Stimulated activated CD4-positive, alpha-beta T cell treated with anti-CD3 and anti-CD28 coated beads, Interleukin-15, amount 100 ng/mL, for 48 hours (primary cell): ENCODE measurements around the gene ASIP.
"Not testable (repeated sequence)": the region's sequence is repeated elsewhere in the genome, so short reads cannot be mapped to it uniquely, and the experiment has no call there.

Experiments used
- DNase-seq, 2 donors: peaks; one replicate each; pipeline ENCODE4 v3.0.0-alpha.2; 2020; ENCODE audit warnings: low read depth in 2 of 2

Gene ASIP

GRCh38 chr20:34240693-34241615 is at the start of gene ASIP:
ASIP (plus strand) TSS chr20:34241423; CDS start chr20:34260375, 18,952 bp downstream.
- no peak for DNase-seq

- DNase-seq: no peak
Measured at GRCh38 chr20:34193051-34193450, 48.2 kb upstream of the ASIP start.

GRCh38 chr20:34199183-34199582 is 42.0 kb upstream of the ASIP start:
- DNase-seq: no peak

GRCh38 chr20:34200023-34200422 is 41.2 kb upstream of the ASIP start:
- no peak for DNase-seq

GRCh38 chr20:34201531-34201930 is 39.7 kb upstream of the ASIP start:
- DNase-seq: no peak

- not testable (repeated sequence) for DNase-seq
Measured at GRCh38 chr20:34205172-34205880, 35.9 kb upstream of the ASIP start.

- no peak for DNase-seq
Measured at GRCh38 chr20:34209111-34209510, 32.1 kb upstream of the ASIP start.

GRCh38 chr20:34210271-34210670 is 31.0 kb upstream of the ASIP start:
- no peak for DNase-seq

GRCh38 chr20:34211591-34211990 is 29.6 kb upstream of the ASIP start:
- no peak for DNase-seq

- no peak for DNase-seq
Measured at GRCh38 chr20:34213213-34213612, 28.0 kb upstream of the ASIP start.

- peak; percentile 40 to 47 for DNase-seq
Measured at GRCh38 chr20:34215711-34216381, 25.4 kb upstream of the ASIP start.

- DNase-seq: no peak
Measured at GRCh38 chr20:34216382-34216742, 24.9 kb upstream of the ASIP start.

GRCh38 chr20:34220561-34220960 is 20.7 kb upstream of the ASIP start:
- no peak for DNase-seq

GRCh38 chr20:34222208-34222607 is 19.0 kb upstream of the ASIP start:
- DNase-seq: no peak

- not testable (repeated sequence) for DNase-seq
Measured at GRCh38 chr20:34224251-34224650, 17.0 kb upstream of the ASIP start.

GRCh38 chr20:34231634-34232033 is 9.6 kb upstream of the ASIP start:
- DNase-seq: no peak

GRCh38 chr20:34232494-34233087 is 8.6 kb upstream of the ASIP start:
- DNase-seq: no peak

- no peak for DNase-seq
Measured at GRCh38 chr20:34233687-34234086, 7.5 kb upstream of the ASIP start.

- no peak for DNase-seq
Measured at GRCh38 chr20:34235875-34236274, 5.3 kb upstream of the ASIP start.

- DNase-seq: no peak
Measured at GRCh38 chr20:34237942-34238341, 3.3 kb upstream of the ASIP start.

GRCh38 chr20:34240121-34240520 is 1.1 kb upstream of the ASIP start:
- DNase-seq: no peak

- DNase-seq: not testable (repeated sequence)
Measured at GRCh38 chr20:34242015-34242414, 792 bp downstream of the ASIP start.
